KG1 (cell line): ENCODE measurements around the gene CYP2U1.
A peak's percentile ranks its signal among the peaks of the same experiment; 100 is the strongest.
"Not testable (repeated sequence)": the region's sequence is repeated elsewhere in the genome, so short reads cannot be mapped to it uniquely, and the experiment has no call there.

Experiments
- DNase-seq: peaks from one replicate; lab custom pipeline; 2025; lab: John Stamatoyannopoulos, UW

The CYP2U1 gene

GRCh38 chr4:107930821-107931774 lies at the start of gene CYP2U1:
TSS of gene CYP2U1 (plus strand) at chr4:107931549. CDS start at chr4:107931644, 95 bp downstream.
- DNase-seq: peak; percentile 32

GRCh38 chr4:107885865-107886264 lies 45.5 kb upstream of the CYP2U1 start:
- no peak for DNase-seq

DNA sequence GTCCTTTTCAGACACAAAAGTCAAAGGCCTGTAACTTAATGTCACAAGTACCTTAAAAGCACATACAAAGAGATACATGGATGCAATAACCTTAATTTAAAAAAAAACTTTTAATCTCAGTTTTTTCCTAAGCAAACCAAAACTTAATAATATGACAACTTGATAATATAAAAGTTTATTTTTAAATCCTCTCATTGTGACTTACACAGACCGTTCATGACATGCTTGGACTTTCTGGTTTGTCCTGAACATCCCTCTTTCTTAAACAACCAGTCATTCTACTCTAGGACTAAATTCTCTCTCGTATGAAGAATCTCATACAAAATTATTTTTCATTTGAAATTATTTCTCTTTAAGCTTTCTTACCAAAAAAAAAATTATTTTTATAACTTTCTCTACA lies 43.1 kb upstream of the CYP2U1 start:
- DNase-seq: no peak

DNA sequence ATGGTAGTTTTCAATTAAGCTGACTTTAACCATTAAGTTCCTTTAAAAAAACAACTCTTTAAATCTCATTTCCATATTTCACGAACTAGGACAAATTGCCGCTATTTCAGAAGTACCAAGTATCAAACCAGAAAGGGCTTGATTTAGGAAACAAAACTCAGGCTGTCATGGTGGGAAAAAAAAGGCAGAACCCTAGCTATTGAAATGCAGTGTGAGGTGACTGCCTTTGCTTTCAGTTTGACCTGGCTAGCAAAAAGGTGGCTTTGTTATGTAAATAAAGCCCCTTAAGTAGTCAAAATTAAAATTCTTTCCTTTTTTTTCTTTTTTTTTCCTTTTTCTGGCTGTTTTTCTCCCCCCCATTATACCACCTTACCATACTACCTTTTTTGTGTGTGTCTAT lies 40.6 kb upstream of the CYP2U1 start:
- no peak for DNase-seq

- DNase-seq: no peak
These were observed 40.0 kb upstream of the CYP2U1 start for GRCh38 chr4:107891299-107891698.

DNA sequence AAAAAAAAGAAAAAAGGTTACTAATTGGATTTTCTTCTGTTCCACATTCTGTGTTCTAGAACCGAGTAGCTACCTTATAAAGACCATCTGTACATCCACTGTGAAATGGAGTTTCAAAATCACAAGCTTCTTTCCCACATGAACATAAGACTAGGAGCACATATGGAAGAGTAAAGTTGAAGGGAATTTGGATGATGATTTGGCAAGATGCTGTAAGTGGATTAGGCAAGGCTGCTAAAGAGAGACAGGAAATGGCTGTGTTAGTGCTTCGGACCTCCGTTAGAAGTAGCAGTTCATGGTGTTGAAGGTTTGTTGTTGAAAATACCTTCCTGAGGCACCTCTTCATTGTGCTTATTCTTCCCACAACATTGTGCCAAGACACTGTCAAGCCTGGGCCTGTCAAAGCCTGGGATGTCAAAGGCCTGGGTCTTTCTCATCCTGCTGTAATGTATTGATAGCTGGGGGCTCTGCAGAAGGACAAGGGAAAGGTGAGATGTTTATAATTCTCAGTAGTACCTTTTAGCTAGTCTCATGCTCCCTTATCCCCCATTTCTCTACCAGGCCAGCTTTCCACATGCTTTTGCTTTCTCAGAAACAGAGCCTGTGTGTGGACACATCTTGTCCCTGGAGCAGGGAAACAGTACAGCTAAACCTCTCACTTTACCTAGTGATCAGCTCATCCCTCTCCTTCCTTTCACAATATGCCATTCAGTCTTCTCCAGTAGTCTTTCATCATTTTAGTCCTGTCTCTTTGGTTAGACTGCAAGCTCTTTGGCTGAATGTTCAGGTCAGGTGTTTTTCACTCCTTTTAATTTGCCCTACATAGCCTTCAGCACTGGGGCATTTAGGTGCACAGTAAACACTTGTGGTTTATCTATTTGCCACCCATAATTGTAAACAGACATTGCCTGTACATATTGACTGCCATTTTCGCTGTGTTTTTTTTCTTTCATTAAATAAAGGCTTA lies 37.9 kb upstream of the CYP2U1 start:
- DNase-seq: no peak

- no peak for DNase-seq
These were observed 37.2 kb upstream of the CYP2U1 start for GRCh38 chr4:107894138-107894603.

DNA sequence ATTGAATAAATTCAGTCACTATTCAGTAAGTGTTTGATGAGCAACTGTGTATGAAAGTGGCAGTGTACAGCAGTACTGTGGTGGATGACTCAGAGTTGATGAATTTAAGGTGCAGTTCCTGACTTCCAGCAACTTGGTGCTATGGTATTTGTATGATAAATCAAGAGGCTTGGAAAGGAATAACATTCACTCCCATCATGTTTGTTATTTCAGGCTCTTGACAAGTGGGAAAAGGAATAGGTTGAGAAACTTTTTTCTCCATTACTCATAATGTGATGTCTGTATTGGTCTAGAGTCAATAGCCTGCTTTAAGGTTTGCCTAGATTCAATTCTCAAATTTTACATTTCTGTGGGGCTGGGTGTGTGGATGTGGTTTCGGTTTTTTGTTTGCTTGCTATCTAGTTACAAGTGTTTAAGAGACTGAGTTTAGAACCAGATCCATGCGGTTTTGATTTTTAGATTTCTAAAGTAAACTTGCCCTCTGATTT lies 35.1 kb upstream of the CYP2U1 start:
- no peak for DNase-seq

- DNase-seq: no peak
These were observed 34.7 kb upstream of the CYP2U1 start for GRCh38 chr4:107896646-107897045.

DNA sequence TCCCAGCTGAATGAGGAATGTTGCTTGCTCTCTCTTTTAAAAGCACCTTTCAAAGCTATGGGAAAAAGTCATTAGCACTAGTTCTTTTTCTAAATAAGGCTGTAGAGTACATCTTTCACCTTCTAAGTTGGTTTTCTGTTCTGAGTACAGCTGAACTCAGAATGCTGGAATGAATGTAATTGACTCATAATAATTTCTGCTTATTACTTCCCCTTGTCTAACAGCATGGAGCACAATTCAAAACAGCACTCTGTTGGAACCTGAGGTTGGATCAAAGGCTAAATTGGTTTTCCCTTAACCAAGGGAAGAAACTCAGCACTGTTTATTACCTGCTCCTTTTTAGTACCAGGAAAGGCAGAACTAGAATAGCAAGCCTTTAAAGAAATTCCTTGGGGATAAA lies 33.5 kb upstream of the CYP2U1 start:
- no peak for DNase-seq

- DNase-seq: no peak
These were observed 31.3 kb upstream of the CYP2U1 start for GRCh38 chr4:107900067-107900466.

- no peak for DNase-seq
These were observed 30.8 kb upstream of the CYP2U1 start for GRCh38 chr4:107900508-107900907.

DNA sequence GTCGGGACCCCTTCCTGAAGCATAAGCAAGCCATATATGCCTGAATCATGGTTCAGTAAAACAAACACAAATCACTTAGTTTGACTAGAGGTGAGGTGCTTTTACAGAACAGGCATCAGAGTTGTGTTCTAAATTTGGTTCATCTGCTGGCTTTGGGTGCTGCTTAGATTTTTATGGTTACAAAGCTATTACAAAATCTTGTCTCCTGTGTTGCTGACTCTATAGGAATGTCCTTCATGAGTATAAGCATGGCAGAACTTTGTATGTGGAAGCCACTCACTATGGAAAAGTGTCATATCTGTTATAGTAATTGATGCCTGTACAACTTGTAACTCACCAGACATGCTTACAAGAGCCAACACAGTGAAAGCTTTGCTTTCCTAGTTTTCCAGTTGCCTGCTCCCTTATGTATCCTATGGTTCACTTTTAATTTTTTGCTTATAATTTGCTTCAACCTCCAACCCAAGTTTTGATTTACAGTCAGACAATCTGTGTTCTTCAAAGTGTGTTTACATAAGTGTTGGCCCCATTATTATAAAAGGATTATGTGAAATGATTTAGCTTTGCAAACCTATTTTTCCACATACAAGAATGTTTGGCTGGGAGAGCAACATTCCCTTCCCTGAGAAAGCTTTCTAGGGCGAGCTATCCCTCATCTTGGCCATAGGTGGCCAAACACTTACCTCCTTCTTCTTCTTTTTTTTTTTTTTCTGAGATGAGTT lies 30.0 kb upstream of the CYP2U1 start:
- DNase-seq: no peak

GRCh38 chr4:107902715-107903114 lies 28.6 kb upstream of the CYP2U1 start:
- DNase-seq: no peak

DNA sequence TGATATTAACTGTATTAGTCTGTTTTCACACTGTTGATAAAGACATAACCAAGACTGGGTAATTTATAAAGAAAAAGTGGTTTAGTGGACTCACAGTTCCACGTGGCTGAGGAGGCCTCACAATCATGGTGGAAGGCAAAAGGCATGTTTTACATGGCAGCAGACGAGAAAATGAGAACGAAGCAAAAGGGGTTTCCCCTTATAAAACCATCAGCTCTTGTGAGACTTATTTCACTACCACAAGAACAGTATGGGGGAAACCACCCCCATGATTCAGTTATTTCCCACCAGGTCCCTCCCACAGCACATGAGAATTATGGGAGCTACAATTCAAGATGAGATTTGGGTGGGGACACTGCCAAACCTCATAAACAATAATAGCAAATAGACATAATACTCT lies 26.3 kb upstream of the CYP2U1 start:
- DNase-seq: not testable (repeated sequence)

GRCh38 chr4:107906458-107907100 lies 24.8 kb upstream of the CYP2U1 start:
- no peak for DNase-seq

- no peak for DNase-seq
These were observed 23.0 kb upstream of the CYP2U1 start for GRCh38 chr4:107908377-107908776.

DNA sequence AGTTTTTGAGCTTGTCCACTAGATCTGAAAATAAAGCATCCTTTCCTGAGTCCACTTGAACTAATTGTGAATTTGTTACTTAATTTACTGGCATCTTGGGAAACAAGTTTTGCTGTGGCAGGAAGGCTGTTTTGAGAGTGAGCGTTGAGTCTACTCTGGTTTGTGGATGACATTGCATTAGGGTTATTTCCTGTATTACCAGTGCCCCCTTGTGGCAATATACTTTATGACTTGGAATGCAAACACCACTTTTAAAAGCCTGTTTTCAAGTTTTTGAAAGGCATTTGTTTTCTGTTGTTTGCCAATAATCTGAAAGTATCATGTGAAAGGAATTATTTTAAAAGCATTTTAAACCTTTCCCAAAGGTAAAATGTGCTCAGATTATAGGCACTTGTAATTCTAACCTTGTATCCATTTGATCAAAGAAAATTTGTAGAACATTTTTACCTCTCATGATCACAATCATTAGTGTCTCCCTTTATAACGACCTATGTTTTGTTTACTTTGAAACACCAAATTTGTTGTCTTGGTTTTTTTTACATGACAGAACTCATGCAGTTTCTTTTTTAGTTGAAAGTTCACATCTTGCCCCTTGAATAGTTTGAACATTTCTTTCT lies 18.0 kb upstream of the CYP2U1 start:
- peak; percentile 71 for DNase-seq

DNA sequence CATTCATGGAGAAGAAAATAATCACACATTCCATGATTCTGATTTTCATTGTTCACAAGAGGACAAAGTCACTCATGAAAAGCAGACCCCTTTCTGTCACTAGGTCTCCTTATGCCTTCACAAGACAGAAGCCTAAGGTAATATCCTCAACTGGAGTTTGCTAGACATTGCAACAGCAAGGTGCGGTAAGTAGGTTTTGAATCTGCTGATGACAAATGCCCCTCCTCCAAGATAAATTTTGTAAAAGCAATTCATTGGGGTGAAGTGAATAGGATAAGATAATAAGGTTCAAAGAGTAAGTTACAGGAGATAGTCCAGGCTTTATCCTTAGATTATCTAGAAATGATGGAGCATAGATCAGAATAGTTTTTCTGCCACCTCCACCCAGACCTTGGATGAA lies 16.1 kb upstream of the CYP2U1 start:
- DNase-seq: no peak

GRCh38 chr4:107916623-107917022 lies 14.7 kb upstream of the CYP2U1 start:
- DNase-seq: no peak

GRCh38 chr4:107917500-107917899 lies 13.8 kb upstream of the CYP2U1 start:
- no peak for DNase-seq
